Natural killer cell (primary cell): Measurements from ENCODE around the gene ANTKMT. TPM values are rescaled to one million over a fixed set of nuclear protein-coding genes. Genes with fewer than 3 reads are reported as not detected.

Source experiments
- ATAC-seq, 3 donors: fragments of 150-1000 bp in 2 of 3; fragments of 200-7000 bp in 1 of 3; cut with Tn5 transposase; 1 replicate in 1 of 3; 2 replicates in 2 of 3; pipeline ENCODE4 v1.10.0; 2021; ENCODE audit warnings: mild to moderate bottlenecking in 2 of 3, moderate library complexity in 2 of 3
- DNase-seq, 2 donors: peaks; one replicate each; pipeline versions ENCODE4 v3.0.0 to v3.0.0-alpha.2; 2013 to 2021; ENCODE audit warnings: mixed read lengths in 1 of 2
- H3K27ac ChIP-seq: one replicate; pipeline ENCODE4 v1.5.1; 2013; ENCODE audit warnings: mild to moderate bottlenecking, low read length
- H3K27me3 ChIP-seq: one replicate; pipeline ENCODE4 v1.6.1; 2013; ENCODE audit warnings: low read length; ENCODE audit not compliant: control insufficient read depth, insufficient read depth
- H3K36me3 ChIP-seq: one replicate; pipeline ENCODE4 v1.6.1; 2013; ENCODE audit warnings: low read length; ENCODE audit not compliant: control insufficient read depth, insufficient read depth
- H3K4me1 ChIP-seq: one replicate; pipeline ENCODE4 v1.6.1; 2013; ENCODE audit warnings: low read length; ENCODE audit not compliant: control insufficient read depth, insufficient read depth
- H3K4me3 ChIP-seq: one replicate; pipeline ENCODE4 v1.5.1; 2013; ENCODE audit warnings: low read length
- H3K9me3 ChIP-seq: one replicate; pipeline ENCODE4 v1.6.1; 2013; ENCODE audit warnings: low read length; ENCODE audit not compliant: control insufficient read depth, insufficient read depth
- H3K27ac Mint-ChIP-seq, 2 donors: one replicate each; pipeline ENCODE4 v1.8.0; 2022; ENCODE audit warnings: mild to moderate bottlenecking in 2 of 2, mixed read lengths in 2 of 2, moderate library complexity in 1 of 2
- H3K27me3 Mint-ChIP-seq, 2 donors: one replicate each; pipeline ENCODE4 v1.8.0; 2022; ENCODE audit warnings: low read depth in 2 of 2, mixed read lengths in 2 of 2
- H3K36me3 Mint-ChIP-seq: one replicate; pipeline ENCODE4 v1.8.0; 2022; ENCODE audit warnings: mixed read lengths
- H3K4me1 Mint-ChIP-seq, 2 donors: one replicate each; pipeline ENCODE4 v1.8.0; 2022; ENCODE audit warnings: mixed read lengths in 2 of 2
- H3K4me3 Mint-ChIP-seq: one replicate; pipeline ENCODE4 v1.8.0; 2022; ENCODE audit warnings: mild to moderate bottlenecking, moderate library complexity, mixed read lengths
- H3K9me3 Mint-ChIP-seq, 2 donors: one replicate each; pipeline ENCODE4 v1.8.0; 2022; ENCODE audit warnings: mixed read lengths in 2 of 2
- WGBS: methylation state at CpG from one replicate; pipeline ENCODE4 v1.1.7; 2013; ENCODE audit warnings: missing lambda C conversion rate; ENCODE audit not compliant: insufficient coverage; 5-methylcytosine and 5-hydroxymethylcytosine counted together
- intact Hi-C: fragments of 100-400 bp; cut with micrococcal nuclease; formaldehyde crosslinking; loops from one replicate; pipeline ENCODE4 v1.14.2; 2022
- total RNA-seq, 4 donors: library from RNA; stranded (reverse); fragments of 120-200 nt in 1 of 4; gene quantifications; one replicate each; pipeline versions ENCODE4 v1.2.3 to v1.2.4, GENCODE V29; 2013 to 2022
- TF ChIP-seq, protein P1 (sequence below): fragments of 200-600 bp; IDR thresholded peaks from one replicate; pipeline ENCODE4 v1.8.0; 2022; ENCODE audit warnings: antibody characterized with exemption

ANTKMT gene
- total RNA-seq, 3 donors from 2014 or later (not counting 1 experiment from before 2014, with no cell fraction given): 33.7 to 39.0 (median 37.7) TPM

DNA sequence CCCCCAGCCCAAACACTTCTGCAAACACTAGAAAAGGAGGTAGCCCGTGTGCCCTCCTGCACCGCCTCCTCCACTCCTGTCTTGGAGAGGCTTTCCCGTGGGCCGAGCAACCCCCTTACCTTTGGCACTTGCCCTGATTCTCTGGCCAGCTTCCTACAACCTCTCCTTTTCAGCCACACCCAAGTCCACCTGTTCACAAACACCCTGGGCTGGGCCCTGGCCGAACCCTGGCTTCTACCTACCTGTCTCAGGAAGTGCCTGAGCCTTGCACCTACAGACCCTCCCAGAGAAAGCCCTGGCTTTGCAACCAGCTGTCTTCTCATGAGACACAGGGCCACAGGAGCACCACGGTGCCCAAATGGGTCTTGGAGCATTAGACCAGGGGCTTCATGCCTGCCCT is 2.0 kb upstream of the ANTKMT start:
- intact Hi-C loops: loop anchor here (10.0 kb wide), 1 partner anchor 336 kb away; no protein-coding TSS in a partner anchor
- H3K4me3 ChIP-seq: no peak overlapping the region
- DNase-seq: no peak
- no peak overlapping the region for H3K27ac ChIP-seq
- 85% methylated on average over 5 of the region's 6 CpGs for WGBS
- peaks cover 10% of the 10 kb centered on the region for H3K27me3 ChIP-seq
- Mint-ChIP-seq H3K4me1 (peaks cover 0 to 28% of the 10 kb centered on the region in 2 donors), H3K27me3 (peaks cover 0 to 4% of the 10 kb centered on the region in 2 donors), H3K36me3 (no peaks in the 10 kb centered on the region), H3K4me3 (peak overlapping the region; percentile 59), H3K9me3 (no peaks in the 10 kb centered on the region), H3K27ac (peak overlapping the region in 1 of 2 donors; percentile 80)
- TF ChIP-seq, protein P1, sequence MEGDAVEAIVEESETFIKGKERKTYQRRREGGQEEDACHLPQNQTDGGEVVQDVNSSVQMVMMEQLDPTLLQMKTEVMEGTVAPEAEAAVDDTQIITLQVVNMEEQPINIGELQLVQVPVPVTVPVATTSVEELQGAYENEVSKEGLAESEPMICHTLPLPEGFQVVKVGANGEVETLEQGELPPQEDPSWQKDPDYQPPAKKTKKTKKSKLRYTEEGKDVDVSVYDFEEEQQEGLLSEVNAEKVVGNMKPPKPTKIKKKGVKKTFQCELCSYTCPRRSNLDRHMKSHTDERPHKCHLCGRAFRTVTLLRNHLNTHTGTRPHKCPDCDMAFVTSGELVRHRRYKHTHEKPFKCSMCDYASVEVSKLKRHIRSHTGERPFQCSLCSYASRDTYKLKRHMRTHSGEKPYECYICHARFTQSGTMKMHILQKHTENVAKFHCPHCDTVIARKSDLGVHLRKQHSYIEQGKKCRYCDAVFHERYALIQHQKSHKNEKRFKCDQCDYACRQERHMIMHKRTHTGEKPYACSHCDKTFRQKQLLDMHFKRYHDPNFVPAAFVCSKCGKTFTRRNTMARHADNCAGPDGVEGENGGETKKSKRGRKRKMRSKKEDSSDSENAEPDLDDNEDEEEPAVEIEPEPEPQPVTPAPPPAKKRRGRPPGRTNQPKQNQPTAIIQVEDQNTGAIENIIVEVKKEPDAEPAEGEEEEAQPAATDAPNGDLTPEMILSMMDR: no peak
- H3K36me3 ChIP-seq: no peaks in the 10 kb centered on the region
- ATAC-seq: no peak
- peaks cover 51% of the 10 kb centered on the region for H3K4me1 ChIP-seq
- H3K9me3 ChIP-seq: no peaks in the 10 kb centered on the region

DNA sequence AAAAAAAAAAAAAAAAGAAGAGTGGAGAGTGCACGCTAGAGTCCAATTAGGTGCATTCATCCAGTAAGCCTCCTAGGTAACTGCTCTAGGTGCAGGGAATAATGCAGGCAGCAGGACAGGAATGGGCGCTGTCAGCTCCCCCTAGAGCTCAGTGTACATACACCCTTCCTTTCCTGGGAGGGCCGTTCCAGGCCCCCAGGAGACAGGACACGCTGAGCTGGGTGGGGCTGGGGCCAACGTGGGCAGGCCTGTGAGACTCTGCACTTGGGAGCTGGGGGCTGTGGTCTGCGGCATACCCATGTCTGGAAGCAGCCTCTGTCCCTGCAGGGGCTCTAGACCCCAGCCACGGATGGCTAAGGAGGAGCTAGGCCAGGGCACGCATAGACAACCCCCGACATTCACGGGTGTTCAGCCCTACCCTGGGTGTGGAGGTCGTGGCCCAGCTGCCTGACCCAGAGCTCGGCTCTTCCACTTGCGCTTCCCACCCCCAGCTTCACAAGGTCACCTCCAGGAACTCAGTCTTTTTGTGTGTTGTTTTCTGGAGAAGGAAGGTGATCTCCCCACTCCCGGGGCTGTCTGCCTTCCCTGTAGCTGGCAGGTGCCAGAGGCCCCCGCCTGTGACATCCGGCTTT is 1.0 kb upstream of the ANTKMT start:
- peak overlapping the region; percentile 69 to 80 for H3K27ac Mint-ChIP-seq
- no peaks in the 10 kb centered on the region for H3K9me3 Mint-ChIP-seq
- Histone ChIP-seq H3K27me3 (peaks cover 10% of the 10 kb centered on the region), H3K4me1 (peaks cover 44% of the 10 kb centered on the region), H3K9me3 (no peaks in the 10 kb centered on the region), H3K27ac (peak overlapping the region; percentile 65), H3K36me3 (no peaks in the 10 kb centered on the region), H3K4me3 (peak overlapping the region; percentile 8)
- ATAC-seq (no peak), DNase-seq (peak in 1 of 2 donors; percentile 43)
- WGBS: 7% methylated on average over 15 of the region's 16 CpGs
- intact Hi-C loops: loop anchor here (10.0 kb wide), 1 partner anchor 335 kb away; no protein-coding TSS in a partner anchor
- H3K36me3 Mint-ChIP-seq: no peaks in the 10 kb centered on the region
- H3K4me1 Mint-ChIP-seq: peaks cover 0 to 28% of the 10 kb centered on the region in 2 donors
- TF ChIP-seq, protein P1: no peak
- no peaks in the 10 kb centered on the region for H3K27me3 Mint-ChIP-seq
- peak overlapping the region; percentile 87 for H3K4me3 Mint-ChIP-seq

DNA sequence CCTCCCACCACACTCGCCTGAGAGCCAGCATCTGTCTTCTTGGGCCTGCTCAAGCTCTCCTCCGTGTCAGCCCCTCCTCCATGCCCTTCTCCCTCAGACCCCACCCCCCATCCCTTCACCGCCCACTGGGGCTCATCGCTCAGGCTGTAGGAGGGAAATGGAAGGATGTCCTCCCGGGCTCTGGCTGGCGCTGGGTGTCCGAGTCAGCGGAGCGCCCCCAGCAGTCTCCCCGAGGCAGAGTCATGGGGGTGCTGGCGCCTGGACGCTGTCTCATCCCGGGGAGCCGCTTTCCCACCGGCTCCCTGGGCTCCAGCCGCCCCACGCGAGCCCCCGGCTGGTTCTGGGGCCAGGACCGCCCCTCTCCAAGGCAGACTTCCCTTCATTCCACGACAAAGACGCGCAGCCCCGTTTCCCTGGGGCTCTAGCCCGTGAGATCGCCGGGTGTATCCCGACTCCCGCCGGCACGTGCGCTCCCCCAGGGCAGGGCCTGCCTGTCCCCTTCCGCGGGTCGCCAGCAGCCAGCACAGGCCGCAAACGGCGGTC is 428 bp upstream of the ANTKMT start:
- Histone ChIP-seq H3K9me3 (no peaks in the 10 kb centered on the region), H3K27me3 (peaks cover 10% of the 10 kb centered on the region), H3K27ac (peak overlapping the region; percentile 65), H3K4me1 (peaks cover 44% of the 10 kb centered on the region), H3K4me3 (peak overlapping the region; percentile 69), H3K36me3 (no peaks in the 10 kb centered on the region)
- ATAC-seq (peak; percentile 23 to 40 (median 29)), DNase-seq (peak in 1 of 2 donors; percentile 73)
- intact Hi-C loops: no loop called here
- TF ChIP-seq, protein P1: no peak
- WGBS: 0% methylated on average over 37 of the region's 38 CpGs
- H3K4me3 Mint-ChIP-seq: peak overlapping the region; percentile 87
- no peaks in the 10 kb centered on the region for H3K27me3 Mint-ChIP-seq
- no peaks in the 10 kb centered on the region for H3K9me3 Mint-ChIP-seq
- peaks cover 0 to 28% of the 10 kb centered on the region in 2 donors for H3K4me1 Mint-ChIP-seq
- no peaks in the 10 kb centered on the region for H3K36me3 Mint-ChIP-seq
- H3K27ac Mint-ChIP-seq: peak overlapping the region; percentile 69 to 80
